GM21529 (cell line): Measurements from ENCODE around the gene CNTNAP1.
"Not testable (repeated sequence)": the region's sequence is repeated elsewhere in the genome, so short reads cannot be mapped to it uniquely, and the experiment has no call there.

Experiments
- ATAC-seq: cut with Tn5 transposase; IDR thresholded peaks from one replicate; pipeline ENCODE4 v1.9.1; 2021; ENCODE audit not compliant: unreplicated experiment

CNTNAP1 gene

DNA sequence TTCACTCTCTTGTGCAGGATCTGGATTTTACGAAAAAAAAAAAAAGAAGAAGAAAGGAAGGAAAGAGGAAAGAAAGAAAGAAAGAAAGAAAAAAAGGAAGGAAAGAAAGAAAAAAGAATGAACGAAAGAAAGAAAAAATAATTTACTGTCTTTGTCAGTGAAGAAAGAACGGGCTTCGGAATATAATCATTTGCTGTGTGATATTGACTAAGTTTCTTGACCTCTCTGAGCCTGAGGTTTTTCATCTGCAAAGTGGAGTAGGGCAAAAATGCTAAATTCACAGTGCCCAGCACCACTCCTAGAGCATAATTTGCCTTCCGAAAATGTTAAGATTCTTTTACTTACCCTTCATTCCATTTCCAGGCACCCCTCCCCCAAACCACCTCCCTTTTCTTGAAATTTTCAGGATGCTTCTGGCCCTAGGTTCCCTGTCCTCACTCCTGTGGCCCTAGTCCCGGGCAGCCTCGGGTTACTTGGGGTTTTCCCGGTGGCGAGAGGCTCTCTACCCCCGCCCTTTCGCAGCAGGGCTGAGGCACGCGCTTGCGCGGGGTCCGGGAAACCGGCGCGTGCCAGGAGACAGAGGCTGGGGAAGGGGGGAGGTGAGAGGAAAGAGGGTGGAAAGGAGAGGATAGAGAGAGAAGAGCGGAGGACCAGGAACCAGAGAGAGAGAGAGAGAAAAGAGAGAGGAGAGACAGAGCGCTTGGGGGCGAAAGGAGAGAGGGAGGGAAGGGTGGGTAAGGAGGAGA is at the start of gene CNTNAP1:
CNTNAP1 (plus strand) TSS at position 556 of the 746 bp plus-strand sequence. CDS start 299 bp downstream, outside the sequence.
- ATAC-seq, result no peak

DNA sequence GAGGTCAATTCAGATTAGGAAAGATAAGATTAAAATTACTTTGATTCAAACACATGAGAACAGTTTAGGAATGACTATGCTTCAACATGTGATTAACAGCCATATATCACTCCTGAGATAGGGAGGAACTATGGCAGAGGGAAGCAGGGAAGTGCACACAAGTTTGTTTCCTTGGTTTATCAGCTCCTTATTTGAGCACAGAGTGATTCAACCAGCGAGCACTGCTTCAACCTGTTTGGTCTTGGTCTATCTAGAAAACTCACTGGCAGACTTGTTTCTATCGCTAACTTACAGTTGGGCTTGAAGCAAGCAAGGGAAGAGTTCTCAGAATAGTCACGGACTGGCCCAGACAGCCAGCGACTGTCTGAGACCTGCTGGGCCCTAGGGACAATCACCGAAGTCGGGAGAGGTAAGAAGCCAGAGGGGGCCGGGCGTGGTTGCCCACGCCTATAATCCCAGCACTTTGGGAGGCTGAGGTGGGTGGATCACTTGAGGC is 49.3 kb upstream of the CNTNAP1 start:
- ATAC-seq, result no peak

DNA sequence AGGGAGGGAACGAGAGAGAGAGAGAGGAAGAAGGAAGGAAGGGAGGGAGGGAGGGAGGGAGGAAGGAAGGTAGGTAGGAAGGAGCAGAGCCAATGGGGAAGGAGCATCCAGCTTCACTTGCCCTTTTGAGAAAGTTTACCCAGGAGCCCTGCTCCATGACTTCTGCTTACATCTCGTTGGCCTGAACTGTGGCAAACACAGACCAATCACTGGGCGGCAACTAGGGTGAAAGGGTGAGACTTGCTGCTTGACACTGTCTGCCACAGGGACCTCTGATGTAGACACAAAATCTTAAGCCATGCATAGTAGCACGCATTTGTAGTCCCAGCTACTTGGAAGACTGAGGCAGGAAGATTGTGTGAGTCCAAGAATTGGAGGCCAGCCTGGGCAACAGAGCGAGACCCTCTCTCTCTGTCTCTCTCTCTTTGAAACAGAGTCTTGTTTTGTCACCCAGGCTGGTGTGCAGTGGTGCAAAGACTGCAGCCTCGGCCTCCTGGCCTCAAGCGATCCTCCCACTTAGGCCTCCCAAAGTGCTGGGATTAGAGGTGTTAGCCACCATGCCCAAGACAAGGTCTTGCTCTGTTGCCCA is 42.7 kb upstream of the CNTNAP1 start:
- ATAC-seq, result no peak

DNA sequence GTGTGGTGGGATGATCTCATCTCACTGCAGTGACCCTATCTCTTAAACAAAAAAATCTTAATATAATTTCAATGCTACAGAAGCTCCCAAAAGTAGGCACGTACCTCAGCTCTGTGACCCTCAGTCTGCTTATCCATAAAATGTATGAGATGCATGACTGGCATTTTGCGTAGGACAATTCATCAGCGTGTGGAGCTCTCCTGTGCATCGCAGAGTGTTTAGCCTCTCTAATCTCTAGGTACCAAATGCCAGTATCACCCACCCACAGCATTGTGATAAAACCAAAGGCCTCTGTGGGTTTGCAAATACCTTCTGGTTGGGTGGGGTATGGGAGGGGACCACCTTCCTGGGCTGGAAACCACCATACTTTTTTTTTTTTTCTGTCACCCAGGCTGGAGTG is 42.2 kb upstream of the CNTNAP1 start:
- ATAC-seq, result no peak

DNA sequence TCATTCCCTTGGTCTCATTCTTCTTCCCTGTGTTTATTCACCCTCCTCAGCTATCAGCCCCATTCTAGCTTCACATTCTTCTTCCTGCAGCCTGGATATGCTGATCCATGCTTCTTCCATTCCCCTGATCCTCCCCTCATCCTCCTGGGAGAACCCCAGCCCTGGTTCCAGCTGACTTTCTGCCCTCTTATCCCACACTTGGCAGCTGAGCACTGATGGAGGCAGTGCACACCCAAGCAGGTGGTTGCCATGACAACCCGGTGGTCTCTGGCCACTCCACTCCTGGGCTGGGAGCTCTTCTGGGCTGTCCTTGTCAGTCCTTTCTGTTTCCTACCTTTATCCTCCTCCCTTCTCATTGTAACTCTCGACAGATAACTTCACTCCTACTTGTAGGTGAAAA is 40.0 kb upstream of the CNTNAP1 start:
- ATAC-seq, result no peak

DNA sequence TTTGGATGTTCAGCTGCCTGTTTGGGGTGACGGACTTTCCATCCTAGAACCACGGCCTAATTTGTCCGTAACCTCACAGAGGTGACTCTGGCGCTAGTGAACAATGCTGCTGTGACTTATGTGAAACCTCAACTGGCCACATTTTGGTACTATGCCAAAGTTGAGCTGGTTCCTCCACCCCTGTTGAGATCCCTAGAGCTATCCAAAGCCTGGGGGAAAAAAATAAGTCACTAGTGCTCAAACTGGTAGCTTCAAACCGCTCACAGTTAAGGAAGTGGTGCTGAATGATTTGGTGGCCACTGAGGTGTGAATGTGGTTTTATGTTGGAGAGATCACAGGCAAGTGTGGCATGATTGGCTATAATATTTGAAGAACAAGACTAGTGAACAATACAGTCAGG is 34.6 kb upstream of the CNTNAP1 start:
- ATAC-seq, result no peak

DNA sequence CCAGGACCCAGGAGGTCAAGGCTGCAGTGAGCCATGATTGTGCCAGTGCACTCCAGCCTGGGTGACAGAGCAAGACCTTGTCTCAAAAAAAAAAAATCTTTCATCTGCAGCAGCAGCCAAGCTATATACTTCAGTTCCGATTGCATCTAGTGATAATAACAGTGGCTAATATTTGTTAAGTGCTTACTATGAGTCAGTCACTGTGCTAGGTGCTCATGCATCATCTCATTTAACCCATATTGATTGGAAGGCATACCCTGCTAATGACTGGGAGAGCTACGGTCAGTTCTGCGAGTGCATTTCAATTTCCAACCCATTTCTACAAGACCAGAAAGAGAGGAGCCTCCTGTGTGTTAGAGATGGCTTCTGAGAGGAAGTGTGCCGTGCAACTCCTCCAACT is 30.9 kb upstream of the CNTNAP1 start:
- ATAC-seq, result no peak

DNA sequence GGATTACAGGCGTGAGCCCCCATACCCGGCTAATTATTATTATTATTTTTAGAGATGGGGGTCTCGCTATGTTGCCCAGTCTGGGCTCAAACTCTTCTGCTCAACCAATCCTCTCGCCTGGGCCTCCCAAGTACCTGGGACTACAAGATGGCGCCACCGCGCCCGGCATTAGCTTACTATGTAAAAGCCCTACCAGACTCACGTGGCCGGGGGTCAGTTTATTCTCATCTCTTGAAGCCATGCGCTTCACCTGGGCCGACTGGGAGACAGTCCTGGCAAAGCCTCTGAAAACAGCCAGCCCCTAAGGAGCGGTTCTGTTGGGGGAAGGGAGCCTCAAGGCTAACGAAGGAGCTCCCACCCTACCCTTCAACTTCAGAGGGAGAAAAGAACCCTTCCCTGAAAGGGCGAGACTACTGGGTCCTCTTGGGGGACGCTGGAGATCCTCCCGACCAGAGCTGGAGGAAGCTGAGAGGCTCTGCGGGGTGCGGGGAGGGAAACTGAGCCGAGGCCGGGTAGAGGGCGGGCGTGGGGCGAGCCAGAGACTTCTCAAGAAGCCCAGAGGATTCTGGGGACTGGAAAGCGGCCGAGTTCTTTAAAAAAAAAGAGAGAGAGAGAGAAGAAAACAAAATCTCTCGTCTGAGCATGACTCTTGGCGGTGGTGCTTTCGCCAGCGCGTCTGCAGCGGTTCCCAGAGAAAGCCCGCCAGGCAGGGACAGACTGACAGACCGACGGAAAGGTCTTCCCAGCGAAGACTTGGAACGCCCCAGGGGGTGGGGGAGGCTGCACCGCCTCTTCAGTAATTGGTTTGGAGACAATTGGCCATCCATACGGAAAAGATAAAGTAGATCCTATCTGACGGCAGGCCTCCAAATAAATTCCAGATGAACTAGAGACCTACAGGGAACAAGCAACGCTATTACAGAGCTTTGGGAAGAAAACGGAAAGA is 28.9 kb upstream of the CNTNAP1 start:
- ATAC-seq, result no peak

DNA sequence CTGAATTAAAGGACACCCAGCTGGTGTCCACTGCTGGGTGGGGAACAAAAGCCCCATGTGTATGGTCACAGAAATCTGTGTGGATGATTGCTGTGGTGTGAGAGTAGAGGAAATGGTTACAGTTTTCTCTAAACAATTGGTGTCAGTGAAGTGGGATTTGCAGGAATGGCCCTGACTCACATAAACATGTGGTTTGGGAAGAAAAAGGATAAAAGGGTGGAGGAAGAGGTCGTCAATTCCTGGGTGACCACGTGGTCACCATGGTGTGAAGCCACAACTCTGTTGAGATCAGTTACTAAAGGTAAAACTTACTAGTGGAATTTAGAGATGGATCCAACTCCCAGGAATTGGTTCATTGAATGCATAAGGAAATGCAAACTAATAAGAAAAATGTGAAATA is 26.8 kb upstream of the CNTNAP1 start:
- ATAC-seq, result no peak

DNA sequence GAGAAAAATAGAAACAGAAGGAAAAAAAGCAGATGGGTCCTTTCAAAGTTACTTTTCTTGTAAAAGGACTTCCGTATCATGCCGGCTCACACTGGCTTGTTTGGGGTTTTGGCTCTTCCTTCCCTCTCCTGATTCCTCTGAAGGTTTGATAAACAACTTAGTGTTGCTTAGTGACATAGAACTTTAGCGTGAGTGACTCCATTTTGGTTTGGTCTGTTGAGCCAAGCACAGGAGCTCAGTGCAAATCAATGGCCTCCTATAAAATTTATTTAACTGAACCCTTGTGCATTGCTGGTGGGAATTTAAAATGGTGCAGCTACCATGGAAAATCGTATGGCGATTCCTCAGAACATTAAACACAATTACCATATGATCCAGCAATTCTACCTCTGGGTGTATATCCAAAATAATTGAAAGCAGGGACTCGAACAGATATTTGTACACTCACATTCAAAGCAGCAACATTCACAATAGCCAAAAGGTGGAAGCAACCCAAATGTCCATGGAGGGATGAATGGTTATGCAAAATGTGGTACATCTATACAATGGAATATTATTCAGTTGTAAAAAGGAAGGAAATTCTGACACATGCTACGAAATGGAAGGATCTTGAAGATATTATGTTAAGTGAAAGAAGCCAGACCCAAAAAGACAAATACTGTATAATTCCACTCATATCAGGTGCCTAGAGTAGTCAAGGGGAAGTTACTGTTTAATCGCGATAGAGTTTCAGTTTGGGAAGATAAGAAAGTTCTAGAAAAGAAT is 24.3 kb upstream of the CNTNAP1 start:
- ATAC-seq, result no peak

DNA sequence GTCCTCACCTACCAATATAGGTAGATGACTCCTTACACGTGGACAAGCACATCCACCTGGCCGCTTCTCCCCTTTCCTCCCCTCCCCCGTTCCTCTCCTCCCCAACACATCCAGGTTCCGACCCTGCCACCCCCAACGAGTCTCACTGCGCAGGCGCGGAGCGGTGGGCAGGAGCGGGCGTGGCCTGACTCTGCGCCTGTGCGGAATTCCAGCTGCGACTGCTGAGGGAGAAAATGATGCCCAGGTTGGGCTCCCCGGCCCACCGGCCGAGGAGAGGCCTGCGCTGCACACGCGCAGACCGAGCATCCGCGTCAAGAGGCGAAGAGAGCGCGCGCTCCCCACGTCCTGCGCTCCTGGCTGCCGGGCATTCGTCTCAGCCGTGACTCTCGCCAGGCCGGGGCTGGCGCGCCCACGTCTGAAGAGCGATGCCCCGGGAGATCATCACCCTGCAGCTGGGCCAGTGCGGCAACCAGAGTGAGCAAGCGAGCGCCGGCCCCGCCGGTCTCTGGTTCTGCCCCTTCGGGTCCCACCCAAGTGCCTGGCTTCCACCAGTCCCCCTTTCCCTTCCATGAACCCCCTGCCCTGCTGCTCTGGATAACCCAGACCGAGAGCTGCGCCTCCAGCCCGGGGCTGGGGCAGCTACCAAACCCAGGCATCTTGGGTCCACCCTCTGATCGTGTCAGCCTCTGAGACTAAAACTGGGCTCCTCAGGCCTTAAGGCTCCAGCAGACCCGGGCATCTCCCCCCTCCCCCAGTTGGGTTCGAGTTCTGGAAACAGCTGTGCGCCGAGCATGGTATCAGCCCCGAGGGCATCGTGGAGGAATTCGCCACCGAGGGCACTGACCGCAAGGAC is 23.0 kb upstream of the CNTNAP1 start, which contains the start of gene TUBG2:
TUBG2 (plus strand) TSS at position 206 of the 853 bp plus-strand sequence; CDS start at position 426, 220 bp downstream.
- ATAC-seq, result no peak

DNA sequence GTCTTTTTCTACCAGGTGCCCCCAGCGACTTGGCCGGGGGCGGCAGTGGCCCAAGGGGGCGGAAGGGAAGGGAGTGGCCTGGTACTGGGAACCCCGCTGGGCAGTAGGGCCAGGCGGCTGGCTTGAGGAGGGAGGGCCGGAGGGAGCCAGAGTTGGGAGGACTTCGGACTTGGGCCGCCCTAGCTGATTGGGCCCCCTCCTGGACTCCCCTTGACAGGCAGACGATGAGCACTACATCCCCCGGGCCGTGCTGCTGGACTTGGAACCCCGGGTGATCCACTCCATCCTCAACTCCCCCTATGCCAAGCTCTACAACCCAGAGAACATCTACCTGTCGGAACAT is 22.4 kb upstream of the CNTNAP1 start:
- ATAC-seq, result not testable (repeated sequence)

DNA sequence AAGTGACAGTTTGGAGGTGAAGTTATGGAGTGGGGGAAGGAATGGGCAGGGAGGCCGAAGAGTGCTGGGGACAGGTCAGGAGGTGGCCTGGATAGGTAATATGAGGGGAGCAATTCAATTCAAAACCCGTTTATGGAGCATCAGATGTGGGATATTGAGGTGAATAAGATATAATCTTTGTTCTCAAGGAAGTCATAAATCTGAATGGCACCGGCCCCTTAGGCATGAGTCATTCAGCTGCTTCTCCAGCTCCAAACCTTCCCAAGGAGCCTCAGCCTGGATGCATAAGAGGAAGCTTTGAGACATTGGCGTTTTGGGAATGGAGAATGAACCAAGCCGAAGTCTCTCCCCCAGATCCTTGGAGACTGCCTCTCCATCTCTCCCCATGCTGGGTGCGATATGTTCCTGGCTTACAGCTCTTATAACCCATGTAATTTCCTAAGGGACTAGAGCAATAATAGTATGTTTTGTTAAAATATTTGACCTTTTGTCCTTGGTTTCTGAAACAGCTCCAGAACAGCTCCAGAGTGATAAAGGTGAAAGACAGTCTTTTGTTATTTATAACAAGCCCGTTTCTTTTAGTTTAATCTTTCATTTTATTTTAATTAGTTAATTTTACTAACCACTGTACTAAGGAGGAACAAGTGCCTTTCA is 21.5 kb upstream of the CNTNAP1 start:
- ATAC-seq, result no peak

DNA sequence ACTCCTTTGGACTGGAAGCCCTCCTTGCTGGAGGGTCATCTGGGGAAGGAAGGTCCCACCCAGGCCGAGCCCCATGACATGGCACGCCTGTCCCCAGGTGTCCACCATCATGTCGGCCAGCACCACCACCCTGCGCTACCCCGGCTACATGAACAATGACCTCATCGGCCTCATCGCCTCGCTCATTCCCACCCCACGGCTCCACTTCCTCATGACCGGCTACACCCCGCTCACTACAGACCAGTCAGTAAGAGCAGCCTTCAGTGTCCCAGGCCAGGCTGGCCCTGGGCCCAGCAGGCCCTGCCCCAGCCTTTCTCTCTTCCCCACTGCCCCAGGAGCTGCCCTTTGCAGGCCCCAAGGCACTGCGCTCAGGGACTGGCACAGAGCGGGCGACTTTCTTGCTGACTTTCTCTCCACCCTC is 16.7 kb upstream of the CNTNAP1 start:
- no peak for ATAC-seq

DNA sequence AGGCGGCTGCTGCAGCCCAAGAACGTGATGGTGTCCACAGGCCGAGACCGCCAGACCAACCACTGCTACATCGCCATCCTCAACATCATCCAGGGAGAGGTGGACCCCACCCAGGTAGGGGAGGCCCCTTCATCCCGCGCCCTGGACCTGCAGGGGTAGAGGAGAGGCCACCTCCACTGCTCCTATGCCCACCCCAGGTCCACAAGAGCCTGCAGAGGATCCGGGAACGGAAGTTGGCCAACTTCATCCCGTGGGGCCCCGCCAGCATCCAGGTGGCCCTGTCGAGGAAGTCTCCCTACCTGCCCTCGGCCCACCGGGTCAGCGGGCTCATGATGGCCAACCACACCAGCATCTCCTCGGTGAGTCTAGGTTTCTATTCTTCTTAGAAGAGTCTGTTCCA is 16.2 kb upstream of the CNTNAP1 start:
- ATAC-seq, result not testable (repeated sequence)

DNA sequence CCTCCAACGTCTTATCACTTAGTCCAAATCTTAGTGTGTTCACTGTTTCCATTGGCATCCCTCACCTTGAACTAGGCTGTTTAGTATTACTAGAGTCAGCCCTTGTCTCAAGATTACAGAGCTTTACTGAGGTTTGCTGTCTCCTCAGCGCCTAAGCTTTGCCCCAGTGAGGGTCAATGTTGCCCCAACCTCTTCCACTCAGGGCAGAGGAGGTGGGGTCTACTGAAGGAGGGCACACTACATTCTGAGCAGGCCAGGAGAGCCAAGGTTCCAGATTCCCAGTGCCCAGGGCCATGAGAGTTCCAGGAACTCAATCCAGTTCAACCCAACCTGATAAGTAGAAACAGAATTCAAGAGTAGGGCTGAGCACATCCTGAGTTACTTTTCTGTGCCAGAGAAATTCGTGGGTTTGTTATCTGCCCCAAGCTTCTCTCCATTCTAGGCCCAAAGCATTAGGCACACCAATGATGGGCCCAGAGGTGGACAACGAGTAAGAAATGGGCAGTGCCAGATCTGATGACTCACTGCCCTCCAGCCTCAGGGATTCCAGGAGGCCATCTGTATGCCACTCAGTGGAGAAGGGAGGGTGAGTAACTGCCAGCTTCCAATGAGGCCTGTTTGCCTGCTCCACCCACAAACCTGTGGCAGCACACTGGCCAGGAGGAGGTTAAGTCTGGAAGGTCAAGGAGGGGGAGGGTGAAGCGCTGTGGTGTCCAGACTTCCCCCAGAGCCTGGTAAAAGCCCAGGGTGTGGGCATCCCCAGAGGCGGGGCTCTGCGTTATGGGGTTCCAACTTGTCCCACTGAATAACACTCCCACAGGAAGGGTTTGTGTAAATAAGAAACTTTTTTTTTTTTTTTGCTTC is 15.0 kb upstream of the CNTNAP1 start:
- ATAC-seq, result no peak

DNA sequence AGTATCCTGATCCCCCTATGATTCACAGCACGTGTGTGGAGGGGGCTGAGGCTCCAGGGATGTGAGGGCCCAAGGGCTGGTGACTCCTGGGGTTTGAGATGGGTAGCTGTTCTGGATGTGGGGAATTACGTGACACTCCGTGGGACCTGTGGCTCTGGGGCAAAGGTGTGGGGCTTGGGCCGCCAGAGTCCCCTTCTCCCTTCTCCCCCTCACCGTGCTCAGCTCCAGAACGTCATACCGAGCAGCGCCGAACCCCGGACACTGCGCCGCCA is 12.7 kb upstream of the CNTNAP1 start:
- no peak for ATAC-seq

DNA sequence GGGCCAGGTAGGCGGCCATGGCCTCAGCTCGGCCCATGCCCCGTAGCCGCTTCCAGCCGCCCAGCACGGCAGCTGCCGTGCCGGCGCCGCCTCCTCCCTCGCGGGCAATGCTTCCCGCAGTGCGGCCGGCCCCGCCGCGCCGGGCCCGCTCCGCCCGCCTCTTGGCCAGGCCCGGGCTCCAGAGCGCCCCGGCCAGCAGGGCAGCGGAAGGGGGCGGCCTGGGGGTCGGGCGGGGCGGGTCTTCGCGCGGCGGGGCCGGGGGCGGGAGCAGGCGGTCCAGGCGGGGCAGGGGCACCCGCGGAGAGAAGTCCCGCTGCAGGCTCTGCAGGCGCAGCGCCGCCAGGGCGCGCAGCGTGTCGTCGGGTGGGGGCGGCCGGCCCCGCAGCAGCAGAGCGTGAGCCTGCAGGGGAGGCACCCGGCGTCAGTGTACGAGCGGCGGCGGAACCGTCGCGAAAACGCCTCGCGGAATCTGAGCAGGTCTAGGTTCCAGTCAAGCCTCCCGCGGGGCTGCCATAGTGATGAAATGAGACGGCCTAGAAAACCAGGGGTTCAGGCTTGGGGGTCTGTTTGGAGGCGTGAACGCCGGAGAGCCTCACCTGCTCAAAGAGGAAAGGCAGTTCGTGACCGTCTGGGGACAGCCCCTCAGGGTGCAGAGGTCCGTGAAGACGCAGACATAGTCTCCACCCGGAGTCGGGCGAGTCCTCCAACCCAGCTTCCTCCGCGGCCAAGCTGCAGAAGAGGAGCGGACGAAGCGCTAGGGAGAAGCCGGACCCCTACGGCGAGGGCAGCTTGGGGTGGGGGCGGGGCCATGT is 12.1 kb upstream of the CNTNAP1 start:
- no peak for ATAC-seq
